ENCODE measurements around the gene MAN1C1.
"Not testable (repeated sequence)": the region's sequence is repeated elsewhere in the genome, so short reads cannot be mapped to it uniquely, and the experiment has no call there.

The MAN1C1 gene

GRCh38 chr1:25636141-25636540 is 19.6 kb downstream of the MAN1C1 start:
- DNase-seq, result not testable (repeated sequence)

GRCh38 chr1:25640646-25641328 is 24.2 kb downstream of the MAN1C1 start:
- DNase-seq, result no peak

- DNase-seq, result no peak
Measured at GRCh38 chr1:25641329-25641725, 24.7 kb downstream of the MAN1C1 start.

- DNase-seq, result no peak
Measured at GRCh38 chr1:25641931-25642573, 25.5 kb downstream of the MAN1C1 start.

GRCh38 chr1:25642574-25643108 is 26.1 kb downstream of the MAN1C1 start:
- DNase-seq, result peak in 1 of 2 experiments; percentile 23

- no peak for DNase-seq
Measured at GRCh38 chr1:25643929-25644328, 27.3 kb downstream of the MAN1C1 start.

- DNase-seq, result no peak
Measured at GRCh38 chr1:25644962-25645361, 28.4 kb downstream of the MAN1C1 start.

- no peak for DNase-seq
Measured at GRCh38 chr1:25645637-25646400, 29.2 kb downstream of the MAN1C1 start.

- DNase-seq, result no peak
Measured at GRCh38 chr1:25647106-25647505, 30.5 kb downstream of the MAN1C1 start.

GRCh38 chr1:25647863-25648262 is 31.3 kb downstream of the MAN1C1 start:
- DNase-seq, result no peak

GRCh38 chr1:25648681-25649440 is 32.3 kb downstream of the MAN1C1 start:
- DNase-seq, result no peak

GRCh38 chr1:25649505-25650288 is 33.1 kb downstream of the MAN1C1 start:
- DNase-seq, result no peak

- no peak for DNase-seq
Measured at GRCh38 chr1:25650289-25650576, 33.6 kb downstream of the MAN1C1 start.

- no peak for DNase-seq
Measured at GRCh38 chr1:25651036-25651640, 34.5 kb downstream of the MAN1C1 start.

GRCh38 chr1:25651824-25652741 is 35.5 kb downstream of the MAN1C1 start:
- DNase-seq, result no peak

GRCh38 chr1:25653558-25653957 is 37.0 kb downstream of the MAN1C1 start:
- DNase-seq, result no peak

GRCh38 chr1:25654109-25654660 is 37.6 kb downstream of the MAN1C1 start:
- no peak for DNase-seq

GRCh38 chr1:25657121-25657882 is 40.7 kb downstream of the MAN1C1 start:
- DNase-seq, result no peak

Measured in cerebellar nuclear complex (tissue), 1 donor.